Activated CD4-positive, alpha-beta T cell treated with anti-CD3 and anti-CD28 coated beads, Interleukin-2, amount 50 U/mL, for 48 hours (primary cell): ENCODE measurements around the gene OTOP3.
"Not testable (repeated sequence)": the region's sequence is repeated elsewhere in the genome, so short reads cannot be mapped to it uniquely, and the experiment has no call there.

Experiments used
- DNase-seq, 2 experiments: peaks; one replicate each; pipeline ENCODE4 v3.0.0-alpha.2; 2020

The OTOP3 gene

GRCh38 chr17:74935585-74936469 is at the start of gene OTOP3:
OTOP3 (plus strand) TSS chr17:74935898; CDS start chr17:74935922, 24 bp downstream.
- DNase-seq, result no peak

- no peak for DNase-seq
These were observed 47.2 kb upstream of the OTOP3 start for GRCh38 chr17:74888469-74888868.

- no peak for DNase-seq
These were observed 45.1 kb upstream of the OTOP3 start for GRCh38 chr17:74890554-74890953.

GRCh38 chr17:74892013-74892841 is 43.5 kb upstream of the OTOP3 start:
- no peak for DNase-seq

GRCh38 chr17:74892974-74893911 is 42.5 kb upstream of the OTOP3 start, which contains the start of gene FADS6:
FADS6 (minus strand) TSS chr17:74893633; CDS start chr17:74893595, 38 bp downstream.
- DNase-seq, result no peak

- no peak for DNase-seq
These were observed 41.6 kb upstream of the OTOP3 start for GRCh38 chr17:74893936-74894671.

- DNase-seq, result no peak
These were observed 37.2 kb upstream of the OTOP3 start for GRCh38 chr17:74898376-74898946.

- no peak for DNase-seq
These were observed 35.5 kb upstream of the OTOP3 start for GRCh38 chr17:74900208-74900607.

GRCh38 chr17:74901353-74902135 is 34.2 kb upstream of the OTOP3 start:
- no peak for DNase-seq

- DNase-seq, result no peak
These were observed 32.7 kb upstream of the OTOP3 start for GRCh38 chr17:74903034-74903433.

GRCh38 chr17:74903671-74904070 is 32.0 kb upstream of the OTOP3 start:
- DNase-seq, result no peak

- DNase-seq, result no peak
These were observed 30.9 kb upstream of the OTOP3 start for GRCh38 chr17:74904687-74905409.

GRCh38 chr17:74906214-74906793 is 29.4 kb upstream of the OTOP3 start:
- not testable (repeated sequence) for DNase-seq

- no peak for DNase-seq
These were observed 28.7 kb upstream of the OTOP3 start for GRCh38 chr17:74907012-74907411.

GRCh38 chr17:74909097-74909496 is 26.6 kb upstream of the OTOP3 start:
- DNase-seq, result not testable (repeated sequence)

- DNase-seq, result not testable (repeated sequence)
These were observed 24.3 kb upstream of the OTOP3 start for GRCh38 chr17:74911423-74911822.

- no peak for DNase-seq
These were observed 19.4 kb upstream of the OTOP3 start for GRCh38 chr17:74916136-74916850.

- no peak for DNase-seq
These were observed 18.9 kb upstream of the OTOP3 start for GRCh38 chr17:74916851-74917199.

- DNase-seq, result no peak
These were observed 18.3 kb upstream of the OTOP3 start for GRCh38 chr17:74917430-74917829.
